GM18858 (cell line): ENCODE measurements around the gene QDPR.

ENCODE experiments used
- ATAC-seq: cut with Tn5 transposase; IDR thresholded peaks from one replicate; pipeline ENCODE4 v1.9.1; 2021; ENCODE audit not compliant: unreplicated experiment

The QDPR gene

GRCh38 chr4:17528551-17529165 lies 16.8 kb upstream of the QDPR start:
- ATAC-seq: no peak

GRCh38 chr4:17526695-17527477 lies 15.0 kb upstream of the QDPR start:
- ATAC-seq: no peak

GRCh38 chr4:17523662-17524061 lies 11.8 kb upstream of the QDPR start:
- no peak for ATAC-seq

- ATAC-seq: no peak
Measured at GRCh38 chr4:17521595-17521994, 9.7 kb upstream of the QDPR start.

- ATAC-seq: no peak
Measured at GRCh38 chr4:17517664-17518063, 5.8 kb upstream of the QDPR start.

GRCh38 chr4:17516980-17517379 lies 5.1 kb upstream of the QDPR start:
- ATAC-seq: no peak

- no peak for ATAC-seq
Measured at GRCh38 chr4:17515445-17516407, 3.8 kb upstream of the QDPR start.

- no peak for ATAC-seq
Measured at GRCh38 chr4:17514865-17515264, 3.0 kb upstream of the QDPR start, which contains the start of gene CLRN2. Gene CLRN2, plus strand, starts transcription at chr4:17515165. Its CDS starts 102 bp downstream, at chr4:17515267.

- ATAC-seq: no peak
Measured at GRCh38 chr4:17512973-17513665, 1.2 kb upstream of the QDPR start.

- peak; percentile 38 for ATAC-seq
Measured at GRCh38 chr4:17511509-17511949, 361 bp downstream of the QDPR start.

GRCh38 chr4:17511051-17511450 lies 839 bp downstream of the QDPR start:
- ATAC-seq: no peak

- no peak for ATAC-seq
Measured at GRCh38 chr4:17510582-17510981, 1.3 kb downstream of the QDPR start.

- no peak for ATAC-seq
Measured at GRCh38 chr4:17504081-17504480, 7.8 kb downstream of the QDPR start.

GRCh38 chr4:17502756-17503155 lies 9.1 kb downstream of the QDPR start:
- ATAC-seq: no peak

GRCh38 chr4:17500574-17500973 lies 11.3 kb downstream of the QDPR start:
- peak; percentile 39 for ATAC-seq

GRCh38 chr4:17497890-17498523 lies 13.9 kb downstream of the QDPR start:
- ATAC-seq: no peak

GRCh38 chr4:17494258-17495190 lies 17.4 kb downstream of the QDPR start:
- ATAC-seq: no peak

GRCh38 chr4:17493619-17494018 lies 18.3 kb downstream of the QDPR start:
- ATAC-seq: no peak

GRCh38 chr4:17492876-17493275 lies 19.0 kb downstream of the QDPR start:
- no peak for ATAC-seq
